ENCODE data around the gene AFP.

The AFP gene

GRCh38 chr4:73439445-73439844 is 3.4 kb downstream of the AFP start:
- POLR2A ChIA-PET (ENCODE audit: low non-redundant PET): no interaction called here
- no peak for DNase-seq (ENCODE audit: low spot score)
- TF ChIP-seq, protein P1, sequence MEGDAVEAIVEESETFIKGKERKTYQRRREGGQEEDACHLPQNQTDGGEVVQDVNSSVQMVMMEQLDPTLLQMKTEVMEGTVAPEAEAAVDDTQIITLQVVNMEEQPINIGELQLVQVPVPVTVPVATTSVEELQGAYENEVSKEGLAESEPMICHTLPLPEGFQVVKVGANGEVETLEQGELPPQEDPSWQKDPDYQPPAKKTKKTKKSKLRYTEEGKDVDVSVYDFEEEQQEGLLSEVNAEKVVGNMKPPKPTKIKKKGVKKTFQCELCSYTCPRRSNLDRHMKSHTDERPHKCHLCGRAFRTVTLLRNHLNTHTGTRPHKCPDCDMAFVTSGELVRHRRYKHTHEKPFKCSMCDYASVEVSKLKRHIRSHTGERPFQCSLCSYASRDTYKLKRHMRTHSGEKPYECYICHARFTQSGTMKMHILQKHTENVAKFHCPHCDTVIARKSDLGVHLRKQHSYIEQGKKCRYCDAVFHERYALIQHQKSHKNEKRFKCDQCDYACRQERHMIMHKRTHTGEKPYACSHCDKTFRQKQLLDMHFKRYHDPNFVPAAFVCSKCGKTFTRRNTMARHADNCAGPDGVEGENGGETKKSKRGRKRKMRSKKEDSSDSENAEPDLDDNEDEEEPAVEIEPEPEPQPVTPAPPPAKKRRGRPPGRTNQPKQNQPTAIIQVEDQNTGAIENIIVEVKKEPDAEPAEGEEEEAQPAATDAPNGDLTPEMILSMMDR (conservative IDR thresholded peaks at IDR 0.05; ENCODE audit: low read depth): no peak
- no peak overlapping the region for H3K27ac ChIP-seq
- CTCF ChIA-PET: interaction anchor here (1.2 kb wide), 1 partner anchor 21 kb away, joined by 4 read pairs; no protein-coding TSS in a partner anchor

DNA sequence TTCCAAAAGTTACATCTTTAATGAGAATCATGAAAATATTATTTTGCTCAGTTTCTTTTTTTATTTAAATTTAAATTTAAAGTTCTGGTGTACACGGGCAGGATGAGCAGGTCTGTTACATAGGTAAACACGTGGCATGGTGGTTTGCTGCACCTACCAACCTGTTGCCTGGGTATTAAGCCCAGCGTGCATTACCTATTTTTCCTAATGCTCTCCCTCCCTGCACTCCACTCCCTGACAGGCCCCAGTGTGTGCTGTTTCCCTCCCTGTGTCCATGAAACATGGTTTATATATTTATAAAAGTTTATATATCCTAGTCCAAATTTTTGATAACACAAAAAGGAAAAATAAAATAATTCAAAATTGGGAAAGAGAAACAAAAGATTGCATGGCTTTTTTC is 4.0 kb downstream of the AFP start:
- ChIA-PET CTCF (no interaction called here), POLR2A (ENCODE audit: low non-redundant PET) (no interaction called here)
- DNase-seq (ENCODE audit: low spot score): no peak
- TF ChIP-seq, protein P1 (conservative IDR thresholded peaks at IDR 0.05; ENCODE audit: low read depth): no peak
- no peak overlapping the region for H3K27ac ChIP-seq

DNA sequence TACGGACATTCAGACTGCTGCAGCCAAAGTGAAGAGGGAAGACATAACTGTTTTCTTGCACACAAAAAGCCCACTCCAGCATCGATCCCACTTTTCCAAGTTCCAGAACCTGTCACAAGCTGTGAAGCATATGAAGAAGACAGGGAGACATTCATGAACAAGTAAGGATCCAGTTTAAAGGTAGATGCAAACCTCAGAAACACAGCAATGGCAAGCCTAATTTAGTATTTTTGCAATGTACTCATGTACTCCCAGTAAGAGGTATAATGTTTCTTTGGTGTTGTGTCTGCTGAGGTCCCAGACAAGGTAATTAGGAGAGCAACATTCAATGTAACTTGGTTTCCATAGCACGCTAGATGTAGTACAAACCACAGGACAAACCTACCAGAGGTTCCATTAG is 4.6 kb downstream of the AFP start:
- ChIA-PET POLR2A (ENCODE audit: low non-redundant PET) (no interaction called here), CTCF (no interaction called here)
- no peak overlapping the region for H3K27ac ChIP-seq
- DNase-seq (ENCODE audit: low spot score): no peak
- TF ChIP-seq, protein P1 (conservative IDR thresholded peaks at IDR 0.05; ENCODE audit: low read depth): no peak

DNA sequence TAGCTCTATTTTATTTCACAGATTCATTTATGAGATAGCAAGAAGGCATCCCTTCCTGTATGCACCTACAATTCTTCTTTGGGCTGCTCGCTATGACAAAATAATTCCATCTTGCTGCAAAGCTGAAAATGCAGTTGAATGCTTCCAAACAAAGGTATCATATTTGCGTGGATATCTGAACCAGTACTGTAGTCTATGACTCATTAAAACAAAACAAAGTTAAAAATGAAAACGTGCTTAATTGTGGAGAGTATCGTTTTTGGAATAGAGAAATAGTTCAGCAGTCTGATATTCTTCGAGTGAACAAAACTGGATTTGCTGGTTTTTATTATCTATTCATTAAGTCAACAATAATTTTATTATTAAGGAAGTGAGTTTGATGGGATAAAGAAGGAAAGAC is 6.3 kb downstream of the AFP start:
- POLR2A ChIA-PET (ENCODE audit: low non-redundant PET): no interaction called here
- CTCF ChIA-PET: interaction anchor here (0.7 to 0.9 kb wide), 2 partner anchors 127 to 189 kb away, joined by 3 read pairs; no protein-coding TSS in a partner anchor
- TF ChIP-seq, protein P1 (conservative IDR thresholded peaks at IDR 0.05; ENCODE audit: low read depth): no peak
- no peak for DNase-seq (ENCODE audit: low spot score)
- no peak overlapping the region for H3K27ac ChIP-seq

DNA sequence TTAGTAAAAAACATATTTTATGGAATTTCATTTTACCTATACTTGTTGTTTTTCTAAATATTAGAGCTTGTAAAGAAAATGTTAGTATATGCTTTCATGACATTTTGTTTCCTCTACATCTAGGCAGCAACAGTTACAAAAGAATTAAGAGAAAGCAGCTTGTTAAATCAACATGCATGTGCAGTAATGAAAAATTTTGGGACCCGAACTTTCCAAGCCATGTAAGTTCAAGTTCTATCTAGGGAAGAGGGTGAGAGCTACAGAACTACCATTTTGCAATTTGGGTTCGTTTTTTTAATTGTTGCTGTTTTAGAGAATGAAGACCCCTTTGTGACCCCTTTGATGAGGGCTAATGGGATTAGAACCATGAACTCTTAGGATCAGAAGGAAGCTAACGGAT is 7.2 kb downstream of the AFP start:
- DNase-seq (ENCODE audit: low spot score): no peak
- H3K27ac ChIP-seq: no peak overlapping the region
- TF ChIP-seq, protein P1 (conservative IDR thresholded peaks at IDR 0.05; ENCODE audit: low read depth): no peak
- ChIA-PET CTCF (interaction anchor here (0.5 kb wide), 1 partner anchor 1406 kb away, joined by 4 read pairs; no protein-coding TSS in a partner anchor), POLR2A (ENCODE audit: low non-redundant PET) (no interaction called here)

- no peak overlapping the region for H3K27ac ChIP-seq
- POLR2A ChIA-PET (ENCODE audit: low non-redundant PET): no interaction called here
- no peak for DNase-seq (ENCODE audit: low spot score)
- TF ChIP-seq, protein P1 (conservative IDR thresholded peaks at IDR 0.05; ENCODE audit: low read depth): no peak
- CTCF ChIA-PET: interaction anchor here (0.6 to 1.6 kb wide), 13 partner anchors 10 to 408 kb away, joined by 3 to 14 read pairs (median 3); no protein-coding TSS in a partner anchor
These were observed 9.6 kb downstream of the AFP start for GRCh38 chr4:73445383-73446335.

All from RWPE1 (cell line).